Small intestine (tissue), 7 donors: Measurements from ENCODE around the gene FAM204A. TPM values are rescaled to one million over a fixed set of nuclear protein-coding genes. Genes with fewer than 3 reads are reported as not detected.
A peak's percentile ranks its signal among the peaks of the same experiment; 100 is the strongest.

Experiments
- DNase-seq, 2 donors: peaks; one replicate each; pipeline versions ENCODE4 v3.0.0 to v3.0.0-alpha.2; 2013
- FAIRE-seq: peaks from 2 replicates; lab custom pipeline; 2012; peaks lifted over from hg19 to GRCh38; lab: Jason Lieb, UNC
- H3K27ac ChIP-seq, 3 donors: one replicate each; pipeline ENCODE4 v1.5.1; 2013; ENCODE audit warnings: low read length in 2 of 3, mild to moderate bottlenecking in 2 of 3, control low read depth in 1 of 3, inconsistent platforms in 1 of 3, low read depth in 1 of 3, moderate library complexity in 1 of 3
- H3K27me3 ChIP-seq, 3 donors: one replicate each; pipeline ENCODE4 v1.6.1; 2013; ENCODE audit warnings: low read length in 3 of 3, inconsistent platforms in 1 of 3; ENCODE audit not compliant: control insufficient read depth in 3 of 3, insufficient read depth in 3 of 3
- H3K36me3 ChIP-seq, 3 donors: one replicate each; pipeline ENCODE4 v1.6.1; 2013; ENCODE audit warnings: low read length in 3 of 3, inconsistent platforms in 1 of 3, low read depth in 1 of 3, mild to moderate bottlenecking in 1 of 3, moderate library complexity in 1 of 3; ENCODE audit not compliant: control insufficient read depth in 3 of 3, insufficient read depth in 2 of 3
- H3K4me1 ChIP-seq, 3 donors: one replicate each; pipeline ENCODE4 v1.6.1; 2013; ENCODE audit warnings: low read length in 2 of 3, inconsistent platforms in 1 of 3, low read depth in 1 of 3, mild to moderate bottlenecking in 1 of 3, moderate library complexity in 1 of 3; ENCODE audit not compliant: control insufficient read depth in 3 of 3, insufficient read depth in 2 of 3
- H3K4me3 ChIP-seq, 3 donors: one replicate each; pipeline ENCODE4 v1.5.1; 2013; ENCODE audit warnings: low read length in 3 of 3, control low read depth in 1 of 3, inconsistent platforms in 1 of 3, low read depth in 1 of 3, mild to moderate bottlenecking in 1 of 3, moderate library complexity in 1 of 3
- H3K9me3 ChIP-seq, 2 donors: one replicate each; pipeline ENCODE4 v1.6.1; 2013; ENCODE audit warnings: low read depth in 1 of 2, low read length in 1 of 2; ENCODE audit not compliant: control insufficient read depth in 2 of 2, insufficient read depth in 1 of 2
- whole genome bisulfite sequencing, 3 donors: extraction: QIAGEN DNeasy Blood & Tissue Kit; methylation state at CpG; one replicate each; pipeline ENCODE4 v1.1.7; 2013; 5-methylcytosine and 5-hydroxymethylcytosine counted together
- polyA plus RNA-seq, 4 donors: library from polyadenylated mRNA; stranded (reverse) in 3 of 4; unstranded in 1 of 4; fragments of 200-250 nt in 3 of 4; fragments of 120-200 nt in 1 of 4; gene quantifications; one replicate each; pipeline versions ENCODE4 v1.2.1 to v1.2.3, GENCODE V29; 2013
- donor health status: healthy with polysubstance abuse.
- donor health status: control.
- donor health status: control.
- donor health status: Bipolar disorder and iron deficiency.
- donor health status: healthy.

FAM204A gene
- polyA plus RNA-seq, 4 donors: 32.9 to 54.0 (median 49.3) TPM

DNA sequence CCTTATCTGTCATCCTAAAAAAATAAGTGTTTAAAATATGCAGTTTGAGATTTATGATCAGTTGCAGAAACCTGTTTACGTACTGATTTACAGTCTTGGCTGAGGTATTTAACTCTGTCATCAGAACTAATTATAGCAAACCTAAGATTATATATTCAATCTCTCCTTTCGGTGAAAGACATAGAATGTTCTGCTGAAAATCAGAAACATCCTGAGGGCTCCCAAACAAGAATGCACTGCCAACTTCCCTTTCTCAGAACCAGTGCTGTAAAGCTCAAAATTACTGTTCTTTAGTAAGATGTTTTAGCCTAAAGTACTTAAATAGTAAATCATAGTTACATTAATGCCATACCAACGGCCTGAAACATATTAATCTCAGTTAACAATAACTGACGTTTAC is 34.3 kb downstream of the FAM204A start:
- no peaks in the 10 kb centered on the region for H3K27me3 ChIP-seq
- 69 to 77% (median 71%) methylated on average over 4 of the region's 4 CpGs for WGBS, 3 donors
- no peaks in the 10 kb centered on the region for H3K4me1 ChIP-seq
- no peak overlapping the region for H3K4me3 ChIP-seq
- FAIRE-seq (no peak), DNase-seq (no peak)
- peaks cover 2 to 19% (median 4%) of the 10 kb centered on the region in 3 donors for H3K36me3 ChIP-seq
- H3K27ac ChIP-seq: no peak overlapping the region
- H3K9me3 ChIP-seq: no peaks in the 10 kb centered on the region

DNA sequence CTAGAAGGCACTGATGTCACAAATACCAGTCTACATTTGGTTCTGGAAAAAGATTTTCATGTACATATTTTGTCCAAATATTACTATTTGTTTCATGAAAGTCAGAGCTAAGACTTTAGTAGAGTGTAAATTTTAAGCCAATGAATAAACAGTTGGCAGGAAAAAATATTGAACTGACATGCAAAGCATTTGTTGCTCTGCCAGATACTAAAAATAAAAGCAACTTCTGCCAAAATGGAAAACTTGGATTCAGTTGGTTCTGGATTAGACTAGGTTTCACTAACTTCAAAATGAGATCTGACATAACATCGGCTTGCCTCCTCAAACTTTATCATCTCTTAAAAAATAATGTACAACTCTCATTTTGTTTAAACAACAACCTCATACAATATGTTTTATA is 34.9 kb downstream of the FAM204A start:
- WGBS, 3 donors: 64 to 88% (median 86%) methylated on average over 1 of the region's 1 CpG
- peaks cover 1 to 19% (median 4%) of the 10 kb centered on the region in 3 donors for H3K36me3 ChIP-seq
- H3K27me3 ChIP-seq: no peaks in the 10 kb centered on the region
- H3K9me3 ChIP-seq: no peaks in the 10 kb centered on the region
- H3K4me3 ChIP-seq: no peak overlapping the region
- DNase-seq (no peak), FAIRE-seq (no peak)
- no peaks in the 10 kb centered on the region for H3K4me1 ChIP-seq
- no peak overlapping the region for H3K27ac ChIP-seq

DNA sequence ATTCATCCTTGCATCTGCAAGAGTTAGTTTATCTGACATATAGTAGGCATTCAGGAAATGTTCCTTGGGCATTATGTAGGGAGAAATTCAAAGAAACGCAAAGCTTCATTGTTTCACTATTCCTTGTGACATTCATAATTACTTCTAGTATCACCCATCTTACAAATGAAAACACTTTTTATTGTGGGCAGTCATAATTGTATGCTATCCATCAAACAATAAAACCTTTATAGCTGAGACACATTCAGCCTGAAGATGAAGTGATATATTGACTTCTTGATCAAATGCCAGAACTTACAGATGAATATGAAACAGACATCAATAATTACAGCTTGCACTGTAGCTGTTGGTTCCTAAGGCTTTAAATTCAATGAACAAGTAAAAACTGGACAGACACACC is 36.4 kb downstream of the FAM204A start:
- FAIRE-seq: no peak
- no peak overlapping the region for H3K4me3 ChIP-seq
- no peaks in the 10 kb centered on the region for H3K4me1 ChIP-seq
- DNase-seq: no peak
- H3K36me3 ChIP-seq: peaks cover 0 to 15% (median 4%) of the 10 kb centered on the region in 3 donors
- 72 to 94% (median 80%) methylated on average over 1 of the region's 1 CpG for WGBS, 3 donors
- no peaks in the 10 kb centered on the region for H3K9me3 ChIP-seq
- no peaks in the 10 kb centered on the region for H3K27me3 ChIP-seq
- H3K27ac ChIP-seq: no peak overlapping the region

DNA sequence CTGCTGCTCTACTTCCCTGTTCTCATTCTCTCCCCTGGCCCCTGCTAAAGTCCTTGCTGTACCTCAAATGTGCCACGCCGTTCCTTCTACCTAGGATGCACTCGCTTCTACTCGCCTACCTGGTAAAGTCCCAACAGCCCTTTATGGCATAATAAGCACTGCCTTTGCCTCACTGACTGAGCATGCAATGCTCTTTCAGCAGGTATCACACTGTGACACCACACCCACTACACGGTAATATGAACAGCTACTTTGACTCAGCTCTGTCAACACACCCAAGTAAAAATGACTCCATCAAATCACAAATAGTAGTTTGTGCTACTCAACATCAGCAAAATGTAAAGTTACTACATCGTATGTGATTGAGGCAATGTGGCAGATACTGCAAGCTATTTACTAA is 37.6 kb downstream of the FAM204A start:
- no peak for FAIRE-seq
- DNase-seq: peak in 1 of 2 donors; percentile 18
- WGBS, 3 donors: 87 to 93% (median 92%) methylated on average over 6 of the region's 6 CpGs

DNA sequence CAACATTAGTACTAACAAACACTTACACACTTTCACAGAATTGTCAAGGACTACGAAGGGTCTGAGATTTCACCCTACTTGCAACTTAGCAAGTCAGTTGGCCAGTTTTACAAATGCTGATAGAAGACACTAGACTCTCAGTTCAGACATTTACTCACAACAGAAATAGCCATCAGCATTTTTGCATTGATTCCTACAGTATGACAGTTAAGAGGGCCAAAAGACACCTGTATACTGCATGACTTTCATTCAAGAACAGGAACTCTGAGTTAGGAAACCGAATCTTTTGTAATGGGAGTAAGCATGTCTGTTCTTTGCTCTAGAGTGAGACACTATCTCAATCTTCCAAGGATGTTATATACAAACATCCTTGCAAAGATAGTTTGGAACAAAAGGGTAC is 40.9 kb downstream of the FAM204A start:
- H3K27me3 ChIP-seq: no peaks in the 10 kb centered on the region
- DNase-seq (no peak), FAIRE-seq (no peak)
- H3K4me3 ChIP-seq: no peak overlapping the region
- H3K4me1 ChIP-seq: peaks cover 0 to 3% (median 0%) of the 10 kb centered on the region in 3 donors
- peaks cover 0 to 5% (median 4%) of the 10 kb centered on the region in 3 donors for H3K36me3 ChIP-seq
- no peaks in the 10 kb centered on the region for H3K9me3 ChIP-seq
- WGBS, 3 donors: 79 to 95% (median 88%) methylated on average over 2 of the region's 2 CpGs
- H3K27ac ChIP-seq: no peak overlapping the region

More for the DNA sequence above, 37.6 kb downstream of the FAM204A start:
- Histone ChIP-seq H3K4me3 (no peak overlapping the region), H3K4me1 (no peaks in the 10 kb centered on the region), H3K36me3 (peaks cover 0 to 12% (median 4%) of the 10 kb centered on the region in 3 donors), H3K27me3 (no peaks in the 10 kb centered on the region), H3K27ac (no peak overlapping the region), H3K9me3 (no peaks in the 10 kb centered on the region)

DNA sequence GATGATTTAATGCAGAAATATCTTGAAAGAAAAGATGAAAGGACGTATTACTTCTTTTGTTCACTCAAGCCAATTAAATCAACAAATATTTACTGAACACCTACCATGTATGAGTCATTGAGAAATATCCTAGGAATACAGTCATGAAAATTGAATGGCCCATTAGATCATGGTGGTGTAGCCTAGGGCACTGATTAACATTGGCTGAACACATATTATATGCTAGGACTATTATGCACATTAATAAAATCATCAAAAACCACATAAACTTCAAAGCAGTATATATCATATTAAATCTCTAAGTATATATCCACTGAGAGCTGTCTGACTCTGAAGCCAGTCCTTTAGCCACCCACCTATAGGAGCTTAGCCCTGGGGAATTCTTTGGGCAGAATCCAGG is 41.8 kb downstream of the FAM204A start:
- 66 to 86% (median 77%) methylated on average over 1 of the region's 1 CpG for WGBS, 3 donors
- Histone ChIP-seq H3K36me3 (peaks cover 0 to 4% (median 2%) of the 10 kb centered on the region in 3 donors), H3K9me3 (no peaks in the 10 kb centered on the region), H3K27ac (no peak overlapping the region), H3K4me3 (no peak overlapping the region), H3K27me3 (no peaks in the 10 kb centered on the region), H3K4me1 (peaks cover 0 to 3% (median 0%) of the 10 kb centered on the region in 3 donors)
- DNase-seq: no peak
- FAIRE-seq: no peak

DNA sequence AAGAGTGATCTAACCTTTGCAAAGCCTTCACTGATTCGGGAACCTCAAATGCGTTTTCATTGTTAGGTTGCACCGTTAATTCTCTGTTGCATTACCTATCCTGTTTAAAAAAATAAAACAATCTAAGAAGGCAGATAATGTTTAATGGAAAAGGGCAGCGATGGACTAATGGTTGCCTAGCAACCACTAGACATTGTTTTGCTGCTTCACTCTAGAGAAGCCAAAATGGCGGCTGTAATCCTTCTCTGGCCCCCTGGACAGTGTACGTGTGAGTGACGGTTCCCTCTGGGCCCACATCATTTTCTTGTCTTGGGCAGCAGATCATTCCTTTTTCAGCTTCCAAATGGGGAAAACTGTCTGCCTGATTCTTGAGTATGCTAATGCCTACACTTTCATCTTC is 43.3 kb downstream of the FAM204A start:
- peaks cover 0 to 3% (median 0%) of the 10 kb centered on the region in 3 donors for H3K4me1 ChIP-seq
- H3K36me3 ChIP-seq: no peaks in the 10 kb centered on the region
- no peaks in the 10 kb centered on the region for H3K27me3 ChIP-seq
- WGBS, 3 donors: 90 to 96% (median 93%) methylated on average over 7 of the region's 7 CpGs
- no peak for DNase-seq
- no peak for FAIRE-seq
- no peaks in the 10 kb centered on the region for H3K9me3 ChIP-seq
- H3K4me3 ChIP-seq: no peak overlapping the region
- H3K27ac ChIP-seq: no peak overlapping the region

DNA sequence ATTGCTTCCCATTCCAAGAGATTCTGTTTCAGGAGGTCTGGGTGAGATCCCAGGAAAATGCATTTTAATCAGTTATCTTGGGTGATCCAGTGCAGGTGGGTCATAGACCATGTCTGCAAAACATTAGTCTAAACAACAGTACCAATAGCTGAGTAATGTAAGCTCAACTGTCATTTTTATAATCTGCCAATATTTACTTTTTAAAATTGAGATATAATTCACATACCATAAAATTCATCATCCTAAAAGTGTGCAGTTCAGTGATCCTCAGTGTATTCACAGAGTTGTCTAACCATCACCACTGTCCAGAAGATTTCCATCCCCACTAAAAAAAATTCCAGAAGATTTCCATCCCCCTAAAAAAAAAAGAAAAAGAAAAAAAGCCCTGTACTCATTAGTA is 51.0 kb downstream of the FAM204A start:
- Histone ChIP-seq H3K27ac (no peak overlapping the region), H3K27me3 (peaks cover 0 to under 1% (median 0%) of the 10 kb centered on the region in 3 donors), H3K4me1 (no peaks in the 10 kb centered on the region), H3K4me3 (no peak overlapping the region), H3K9me3 (no peaks in the 10 kb centered on the region), H3K36me3 (no peaks in the 10 kb centered on the region)
- no peak for FAIRE-seq
- no peak for DNase-seq

DNA sequence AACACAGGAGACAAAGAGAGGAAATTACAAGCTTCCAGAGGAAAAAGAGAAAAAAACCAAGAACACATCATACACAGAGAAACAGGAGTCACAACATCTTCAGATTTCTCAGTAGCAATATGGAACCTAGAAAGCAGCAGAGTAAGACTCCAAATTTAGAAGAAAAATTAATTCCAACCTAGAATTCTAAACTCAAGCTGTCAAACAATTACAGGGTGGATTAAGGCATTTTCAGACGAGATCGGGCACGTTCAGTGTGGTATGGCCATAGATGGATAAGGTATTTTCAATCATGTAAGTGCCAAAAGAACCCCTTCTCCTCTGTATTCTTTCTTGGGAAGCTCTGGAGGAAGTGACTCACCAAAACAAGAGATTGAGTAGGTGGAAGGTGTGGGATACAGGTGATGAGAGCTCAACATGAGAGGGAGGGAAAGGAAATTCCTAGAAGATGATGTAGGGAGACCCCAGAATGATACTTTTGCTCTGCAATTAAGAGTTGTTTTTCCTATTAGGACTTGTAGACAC is 51.6 kb downstream of the FAM204A start:
- H3K4me1 ChIP-seq: no peaks in the 10 kb centered on the region
- H3K36me3 ChIP-seq: no peaks in the 10 kb centered on the region
- H3K27ac ChIP-seq: no peak overlapping the region
- no peaks in the 10 kb centered on the region for H3K9me3 ChIP-seq
- 87 to 92% (median 87%) methylated on average over 3 of the region's 3 CpGs for WGBS, 3 donors
- no peak overlapping the region for H3K4me3 ChIP-seq
- no peak for FAIRE-seq
- no peak for DNase-seq
- peaks cover 0 to 3% (median 0%) of the 10 kb centered on the region in 3 donors for H3K27me3 ChIP-seq
